SH-SY5Y (cell line): ENCODE measurements around the gene OR5A1.

Experiments used
- GATA2 ChIP-seq: IDR thresholded peaks from 2 replicates; pipeline ENCODE4 v1.6.1; 2011; ENCODE audit warnings: mild to moderate bottlenecking, low read depth, low read length
- GATA3 ChIP-seq: IDR thresholded peaks from 2 replicates; pipeline ENCODE4 v1.6.1; 2011; ENCODE audit warnings: low read depth, mild to moderate bottlenecking, low read length, moderate library complexity

OR5A1 gene

DNA sequence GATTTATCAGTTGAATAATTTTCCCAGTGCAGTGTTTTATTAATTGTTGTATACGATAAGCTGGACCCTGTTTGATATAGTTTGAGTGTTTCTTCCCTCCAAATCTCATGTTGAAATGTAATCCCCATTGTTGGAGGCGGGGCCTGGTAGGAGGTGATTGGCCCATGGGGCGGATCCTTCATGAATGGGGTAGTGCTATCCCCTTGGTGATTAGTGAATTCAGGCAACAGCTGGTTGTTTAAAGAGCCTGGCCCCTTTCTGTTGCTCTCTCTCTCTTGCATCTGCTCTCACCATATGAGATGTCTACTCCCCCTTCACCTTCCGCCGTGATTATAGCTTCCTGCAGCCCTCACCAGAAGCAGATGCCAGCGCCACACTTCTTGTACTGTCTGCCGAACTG lies 1.5 kb downstream of the OR5A1 start:
- TF ChIP-seq GATA2 (no peak), GATA3 (no peak)

DNA sequence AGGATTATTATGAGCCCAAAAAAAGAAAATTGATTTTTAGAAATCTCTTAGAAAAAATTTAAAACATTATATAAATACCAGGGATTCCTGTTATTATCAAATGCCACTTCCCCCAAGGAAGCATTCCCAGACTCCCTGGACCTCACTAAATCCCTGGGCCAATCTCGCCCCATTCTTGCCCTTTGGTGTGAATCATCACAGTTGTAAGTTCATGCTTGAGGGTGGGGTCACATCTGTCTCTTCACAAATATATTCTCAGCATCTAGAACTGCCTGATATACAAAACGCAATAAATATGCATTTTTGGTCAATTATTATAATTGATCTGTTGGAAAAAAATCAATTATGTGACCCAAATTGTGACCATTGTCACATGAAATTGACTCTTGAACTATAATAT lies 12.2 kb downstream of the OR5A1 start:
- no peak for TF ChIP-seq GATA2
- no peak for TF ChIP-seq GATA3

- TF ChIP-seq GATA2, result no peak
Measured at GRCh38 chr11:59456661-59457060, 20.4 kb downstream of the OR5A1 start, which contains the start of gene OR4D6. OR4D6 (plus strand) TSS chr11:59456961; CDS start chr11:59456961, 0 bp downstream.

- TF ChIP-seq GATA3, result no peak
- no peak for TF ChIP-seq GATA2
Measured at GRCh38 chr11:59459916-59460315, 23.6 kb downstream of the OR5A1 start.

- no peak for TF ChIP-seq GATA2
- no peak for TF ChIP-seq GATA3
Measured at GRCh38 chr11:59463190-59463641, 26.9 kb downstream of the OR5A1 start.

- TF ChIP-seq GATA3, result no peak
- no peak for TF ChIP-seq GATA2
Measured at GRCh38 chr11:59473015-59473414, 36.7 kb downstream of the OR5A1 start, which contains the start of gene OR4D10. OR4D10 (plus strand) TSS chr11:59473315; CDS start chr11:59477430, 4,115 bp downstream.

DNA sequence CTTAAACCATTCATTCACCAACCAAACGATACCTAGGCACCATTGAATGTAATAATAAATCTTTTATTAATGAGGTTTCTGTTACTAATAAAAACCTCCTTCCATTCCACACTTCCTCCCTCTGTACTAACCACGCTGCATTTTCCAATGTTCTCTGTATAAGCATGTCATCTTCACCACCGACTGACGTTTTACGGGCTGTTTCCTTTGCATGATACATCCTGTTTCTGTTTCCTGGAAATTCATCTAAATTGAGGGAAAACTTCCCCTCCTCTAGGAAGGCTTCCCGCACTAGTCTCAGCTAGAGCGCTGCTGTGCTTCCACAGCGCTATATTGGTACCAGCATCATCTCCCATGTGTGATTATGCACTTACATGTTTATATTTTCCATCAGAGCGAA lies 38.9 kb downstream of the OR5A1 start:
- TF ChIP-seq GATA2 (no peak), GATA3 (no peak)

DNA sequence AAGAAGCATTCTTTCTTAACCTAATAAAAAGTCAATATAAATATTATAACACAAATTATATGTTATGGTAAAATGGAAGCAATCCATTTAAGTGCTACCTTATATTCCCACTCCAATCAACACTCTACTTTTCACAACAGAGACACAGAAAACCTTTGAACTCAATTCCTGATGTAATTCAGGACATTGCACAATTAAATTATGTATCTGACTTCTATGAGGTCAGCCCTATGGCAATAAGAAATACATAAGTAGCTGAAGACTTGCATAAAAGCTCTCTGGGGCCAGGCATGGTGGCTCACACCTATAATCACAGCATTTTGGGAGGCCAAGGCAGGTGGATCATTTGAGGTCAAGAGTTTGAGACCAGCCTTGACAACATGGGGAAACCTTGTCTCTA lies 43.6 kb downstream of the OR5A1 start:
- TF ChIP-seq GATA3 (no peak), GATA2 (no peak)

- no peak for TF ChIP-seq GATA3
- no peak for TF ChIP-seq GATA2
Measured at GRCh38 chr11:59480359-59480758, 44.1 kb downstream of the OR5A1 start.
